ENCODE measurements around the gene ANKHD1. TPM values are rescaled to one million over a fixed set of nuclear protein-coding genes. Genes with fewer than 3 reads are reported as not detected.

ANKHD1 gene
- polyA plus RNA-seq, 1 of the 3 experiments (the other 2 are of a cell fraction): 26.7 TPM

DNA sequence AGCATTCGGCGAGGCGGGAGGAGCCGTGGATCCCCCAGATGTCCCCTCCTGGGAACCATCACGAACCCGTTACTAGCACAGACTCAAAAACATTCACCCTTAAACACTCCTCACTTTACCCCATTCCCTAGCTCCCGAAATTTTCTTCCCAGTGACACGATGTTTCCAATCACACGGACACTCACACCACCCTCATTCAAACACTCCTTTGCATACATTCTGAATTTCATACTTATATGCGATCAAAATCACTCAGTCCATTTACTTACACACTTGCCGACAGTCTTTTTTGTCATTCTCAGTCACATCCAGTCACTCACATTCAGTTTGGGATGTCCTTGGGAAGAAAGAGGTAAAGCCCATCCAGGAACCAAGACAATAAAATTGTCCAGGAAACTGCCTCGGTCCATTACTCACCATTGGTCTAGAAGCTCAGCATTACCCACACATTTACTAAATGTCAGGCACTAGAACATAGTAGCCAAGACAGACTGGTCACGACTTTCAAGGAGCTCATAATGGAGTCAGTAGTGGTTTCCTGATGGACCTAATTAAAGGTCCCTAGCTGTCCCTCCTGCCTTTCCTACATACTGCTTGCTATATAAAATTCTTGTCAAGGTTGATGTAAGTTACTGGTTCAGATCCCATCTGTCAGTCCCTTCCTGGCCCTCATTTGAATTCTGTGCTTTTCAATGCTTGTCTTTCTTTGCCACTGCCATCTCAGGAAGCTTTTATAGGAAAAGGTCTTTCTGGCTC lies 163.6 kb downstream of the ANKHD1 start:
- POLR2A ChIA-PET: interaction anchor here (1.4 kb wide), 1 partner anchor 16 kb away, joined by 4 read pairs; no protein-coding TSS in a partner anchor
- H3K36me3 ChIP-seq (replicated peaks in 1 of 2; ENCODE audit: control insufficient read depth in 1 of 2, insufficient read depth in 2 of 2, low read length in 1 of 2): peaks cover 8 to 39% of the 10 kb centered on the region in 2 experiments

More for the DNA sequence above, 163.6 kb downstream of the ANKHD1 start:
- Histone ChIP-seq H4K20me1 (ENCODE audit: insufficient read depth) (no peaks in the 10 kb centered on the region), H3K4me1 (ENCODE audit: control insufficient read depth in 1 of 2, insufficient read depth in 2 of 2, low read depth in 1 of 2, low read length in 1 of 2) (peaks cover 3 to 20% of the 10 kb centered on the region in 2 experiments; a peak in 1 of 4 replicates), H3K27me3 (ENCODE audit: insufficient read depth) (no peaks in the 10 kb centered on the region), H2AFZ (ENCODE audit: low read depth) (peak overlapping the region; percentile 76), H3K79me2 (ENCODE audit: insufficient read depth) (peaks cover 28% of the 10 kb centered on the region), H3K9ac (peak overlapping the region; percentile 80), H3K27ac (ENCODE audit: low read depth in 2 of 2, low read length in 1 of 2) (peak overlapping the region; percentile 82 to 90), H3K9me3 (no peaks in the 10 kb centered on the region), H3K4me2 (peak overlapping the region; percentile 77), H3K4me3 (ENCODE audit: low read depth in 2 of 2, low read length in 1 of 2) (peak overlapping the region; percentile 85 to 97), H3K9me2 (no peaks in the 10 kb centered on the region), H3F3A (replicated peaks; ENCODE audit: insufficient read depth) (peaks cover 5% of the 10 kb centered on the region)
- TF ChIP-seq TAF1 (IDR thresholded peaks at IDR 0.05; ENCODE audit: borderline replicate concordance, low read depth, low read length) (no peak), MXI1 (IDR thresholded peaks at IDR 0.05; ENCODE audit: low read depth, low read length) (no peak), RAD21 (IDR thresholded peaks at IDR 0.05; ENCODE audit: low read length) (no peak), NRF1 (IDR thresholded peaks at IDR 0.05; ENCODE audit: low read depth, low read length) (no peak), CHD2 (IDR thresholded peaks at IDR 0.05; ENCODE audit: low read length, partially characterized antibody) (no peak), RXRA (IDR thresholded peaks at IDR 0.05; ENCODE audit: borderline replicate concordance, low read depth) (no peak), EZH2phosphoT487 (IDR thresholded peaks at IDR 0.05; ENCODE audit: borderline replicate concordance, low read depth) (no peak), SMC3 (IDR thresholded peaks at IDR 0.05; ENCODE audit: low read depth, low read length) (no peak), USF1 (IDR thresholded peaks at IDR 0.05; ENCODE audit: borderline replicate concordance, low read depth) (no peak), GATA2 (CRISPR knock-in tag; IDR thresholded peaks at IDR 0.05) (no peak), EP300 (IDR thresholded peaks at IDR 0.05; ENCODE audit: borderline replicate concordance in 1 of 2, low read depth in 1 of 2, low read length in 1 of 2) (no peak), FOXM1 (IDR thresholded peaks at IDR 0.05; ENCODE audit: low read depth) (no peak), TEAD4 (IDR thresholded peaks at IDR 0.05; ENCODE audit: borderline replicate concordance, insufficient read depth) (no peak), JUND (IDR thresholded peaks at IDR 0.05) (no peak), IRF3 (IDR thresholded peaks at IDR 0.05; ENCODE audit: low read depth, low read length) (no peak), NFIC (IDR thresholded peaks at IDR 0.05; ENCODE audit: borderline replicate concordance) (no peak), TCF12 (IDR thresholded peaks at IDR 0.05) (no peak)
- TF ChIP-seq, protein P1, sequence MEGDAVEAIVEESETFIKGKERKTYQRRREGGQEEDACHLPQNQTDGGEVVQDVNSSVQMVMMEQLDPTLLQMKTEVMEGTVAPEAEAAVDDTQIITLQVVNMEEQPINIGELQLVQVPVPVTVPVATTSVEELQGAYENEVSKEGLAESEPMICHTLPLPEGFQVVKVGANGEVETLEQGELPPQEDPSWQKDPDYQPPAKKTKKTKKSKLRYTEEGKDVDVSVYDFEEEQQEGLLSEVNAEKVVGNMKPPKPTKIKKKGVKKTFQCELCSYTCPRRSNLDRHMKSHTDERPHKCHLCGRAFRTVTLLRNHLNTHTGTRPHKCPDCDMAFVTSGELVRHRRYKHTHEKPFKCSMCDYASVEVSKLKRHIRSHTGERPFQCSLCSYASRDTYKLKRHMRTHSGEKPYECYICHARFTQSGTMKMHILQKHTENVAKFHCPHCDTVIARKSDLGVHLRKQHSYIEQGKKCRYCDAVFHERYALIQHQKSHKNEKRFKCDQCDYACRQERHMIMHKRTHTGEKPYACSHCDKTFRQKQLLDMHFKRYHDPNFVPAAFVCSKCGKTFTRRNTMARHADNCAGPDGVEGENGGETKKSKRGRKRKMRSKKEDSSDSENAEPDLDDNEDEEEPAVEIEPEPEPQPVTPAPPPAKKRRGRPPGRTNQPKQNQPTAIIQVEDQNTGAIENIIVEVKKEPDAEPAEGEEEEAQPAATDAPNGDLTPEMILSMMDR (IDR thresholded peaks at IDR 0.05): no peak
- TF ChIP-seq, protein P2, sequence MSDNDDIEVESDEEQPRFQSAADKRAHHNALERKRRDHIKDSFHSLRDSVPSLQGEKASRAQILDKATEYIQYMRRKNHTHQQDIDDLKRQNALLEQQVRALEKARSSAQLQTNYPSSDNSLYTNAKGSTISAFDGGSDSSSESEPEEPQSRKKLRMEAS (IDR thresholded peaks at IDR 0.05; ENCODE audit: low read depth): no peak
- 1% methylated on average over 13 of the region's 13 CpGs for WGBS (ENCODE audit: low lambda C conversion rate)
- DNase-seq: no peak
- CTCF ChIA-PET: interaction anchor here (1.1 to 1.4 kb wide), 5 partner anchors 9 to 153 kb away, joined by 3 to 5 read pairs (median 3); no protein-coding TSS in a partner anchor

Data from SK-N-SH (cell line).